ENCODE data around the gene NECTIN1. TPM values are rescaled to one million over a fixed set of nuclear protein-coding genes. Genes with fewer than 3 reads are reported as not detected.

NECTIN1 gene
- total RNA-seq, 1 donor from 2014 or later, result 45.3 TPM

DNA sequence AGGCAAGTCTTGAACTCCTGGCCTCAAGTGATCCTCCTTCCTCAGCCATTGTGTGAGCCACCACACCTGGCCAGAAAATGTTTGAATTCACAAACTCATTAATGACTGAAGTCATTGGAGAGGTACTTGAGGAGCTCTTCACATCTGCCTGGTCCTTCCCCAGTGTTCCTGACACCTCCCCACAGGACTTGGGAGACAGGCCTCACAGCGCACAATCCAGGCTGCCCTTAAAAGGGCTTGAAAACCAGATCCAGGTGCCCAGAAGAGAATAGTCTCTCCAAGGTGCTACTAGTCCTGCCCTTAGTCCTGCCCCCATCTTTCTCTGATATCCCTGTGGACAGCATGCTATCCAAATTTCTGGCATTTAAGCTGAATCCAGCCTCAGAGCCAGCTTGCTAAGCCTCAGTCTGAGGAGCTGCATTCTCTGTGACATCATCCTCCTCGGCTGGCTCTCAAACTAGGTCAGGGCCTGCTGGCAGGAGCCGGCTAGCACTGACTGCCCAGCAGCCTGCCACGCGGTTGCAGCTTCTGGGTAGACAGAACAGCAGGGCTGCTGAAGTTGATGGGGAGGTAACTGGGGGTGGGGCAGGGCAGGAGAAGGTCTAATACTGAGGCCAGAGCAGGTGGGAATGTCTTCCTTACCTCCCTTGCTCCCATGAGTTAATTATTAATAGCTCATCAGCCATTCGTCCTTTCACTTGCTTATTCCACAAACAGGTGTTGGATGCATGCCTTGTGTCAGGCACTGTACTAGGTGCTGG is 35.3 kb upstream of the NECTIN1 start:
- H3K27ac Mint-ChIP-seq, result no peak overlapping the region
- no peaks in the 10 kb centered on the region for H3K36me3 Mint-ChIP-seq
- H3K4me3 Mint-ChIP-seq, result no peak overlapping the region
- no peak for DNase-seq (ENCODE audit: low spot score in 2 of 2, unreplicated experiment in 2 of 2)
- H3K27me3 Mint-ChIP-seq (ENCODE audit: low read depth), result peaks cover 19% of the 10 kb centered on the region
- TF ChIP-seq, protein P1, sequence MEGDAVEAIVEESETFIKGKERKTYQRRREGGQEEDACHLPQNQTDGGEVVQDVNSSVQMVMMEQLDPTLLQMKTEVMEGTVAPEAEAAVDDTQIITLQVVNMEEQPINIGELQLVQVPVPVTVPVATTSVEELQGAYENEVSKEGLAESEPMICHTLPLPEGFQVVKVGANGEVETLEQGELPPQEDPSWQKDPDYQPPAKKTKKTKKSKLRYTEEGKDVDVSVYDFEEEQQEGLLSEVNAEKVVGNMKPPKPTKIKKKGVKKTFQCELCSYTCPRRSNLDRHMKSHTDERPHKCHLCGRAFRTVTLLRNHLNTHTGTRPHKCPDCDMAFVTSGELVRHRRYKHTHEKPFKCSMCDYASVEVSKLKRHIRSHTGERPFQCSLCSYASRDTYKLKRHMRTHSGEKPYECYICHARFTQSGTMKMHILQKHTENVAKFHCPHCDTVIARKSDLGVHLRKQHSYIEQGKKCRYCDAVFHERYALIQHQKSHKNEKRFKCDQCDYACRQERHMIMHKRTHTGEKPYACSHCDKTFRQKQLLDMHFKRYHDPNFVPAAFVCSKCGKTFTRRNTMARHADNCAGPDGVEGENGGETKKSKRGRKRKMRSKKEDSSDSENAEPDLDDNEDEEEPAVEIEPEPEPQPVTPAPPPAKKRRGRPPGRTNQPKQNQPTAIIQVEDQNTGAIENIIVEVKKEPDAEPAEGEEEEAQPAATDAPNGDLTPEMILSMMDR (IDR thresholded peaks at IDR 0.05; ENCODE audit: unreplicated experiment), result no peak
- peaks cover 14% of the 10 kb centered on the region for H3K9me3 Mint-ChIP-seq
- H3K4me1 Mint-ChIP-seq, result no peaks in the 10 kb centered on the region

DNA sequence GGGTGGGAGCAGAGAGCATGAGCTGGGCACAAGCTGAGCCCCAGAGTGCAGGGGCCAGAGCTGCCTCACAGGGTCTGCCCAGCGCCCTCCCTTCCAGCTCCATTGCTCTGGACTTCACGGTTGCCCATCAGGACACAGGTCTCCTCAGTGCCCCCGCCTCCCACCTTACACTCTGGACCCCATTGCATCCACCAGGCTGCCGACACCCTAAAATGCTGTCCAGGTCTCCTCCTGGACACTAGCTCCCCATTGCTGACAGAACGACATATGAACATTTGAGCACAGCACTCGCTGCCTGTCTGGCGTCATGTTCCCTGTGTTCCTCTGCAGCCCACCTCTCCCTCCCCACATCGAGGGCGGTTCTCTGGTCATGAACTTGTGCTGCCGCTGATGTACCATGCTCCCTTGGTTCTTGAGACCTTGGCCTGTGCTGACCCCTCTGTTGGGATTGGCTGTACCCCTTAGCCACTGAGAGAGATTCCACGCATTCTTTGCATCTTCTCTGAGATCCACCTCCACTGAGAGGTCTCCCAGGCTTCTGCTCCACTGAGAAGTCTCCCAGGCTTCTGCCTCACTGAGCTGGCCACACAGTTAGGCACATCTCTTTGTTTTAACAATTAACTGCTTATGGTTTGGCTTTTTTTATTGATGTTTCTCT is 34.2 kb upstream of the NECTIN1 start:
- no peak overlapping the region for H3K4me3 Mint-ChIP-seq
- H3K27ac Mint-ChIP-seq, result no peak overlapping the region
- TF ChIP-seq, protein P1 (IDR thresholded peaks at IDR 0.05; ENCODE audit: unreplicated experiment), result no peak
- H3K9me3 Mint-ChIP-seq, result peaks cover 14% of the 10 kb centered on the region
- no peaks in the 10 kb centered on the region for H3K4me1 Mint-ChIP-seq
- H3K36me3 Mint-ChIP-seq, result no peaks in the 10 kb centered on the region
- peaks cover 14% of the 10 kb centered on the region for H3K27me3 Mint-ChIP-seq (ENCODE audit: low read depth)
- no peak for DNase-seq (ENCODE audit: low spot score in 2 of 2, unreplicated experiment in 2 of 2)

DNA sequence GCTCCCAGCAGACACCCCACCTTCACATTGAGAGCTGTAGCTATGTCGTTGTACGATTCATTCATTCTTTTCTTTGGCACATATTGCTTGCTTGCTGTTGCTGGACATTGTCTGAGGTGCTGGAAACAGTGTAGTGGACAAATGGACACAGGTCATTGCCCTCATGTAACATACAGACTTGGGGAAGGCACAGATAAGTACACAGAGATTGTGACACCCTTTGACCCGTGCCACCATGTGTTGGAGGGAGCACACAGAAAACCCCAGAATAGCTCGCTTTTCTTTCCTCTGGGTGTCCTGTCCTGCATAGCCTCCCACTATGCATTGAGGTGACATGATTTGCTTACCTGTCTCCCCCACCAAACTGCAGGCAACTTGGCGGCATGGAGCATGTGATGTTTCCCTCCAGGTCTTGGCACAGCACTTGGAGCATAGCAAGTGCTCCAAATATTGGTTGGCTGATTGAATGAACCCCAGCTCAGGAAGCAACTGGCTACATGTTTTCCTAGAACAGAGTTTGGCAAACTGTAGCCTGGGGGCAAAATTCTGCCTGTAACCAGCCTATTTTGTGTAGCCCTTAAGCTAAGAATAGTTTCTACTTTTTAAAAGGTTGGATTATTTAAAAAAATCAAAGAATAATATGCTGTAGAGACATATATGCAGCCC is 30.9 kb upstream of the NECTIN1 start:
- no peaks in the 10 kb centered on the region for H3K36me3 Mint-ChIP-seq
- H3K27me3 Mint-ChIP-seq (ENCODE audit: low read depth), result no peaks in the 10 kb centered on the region
- no peaks in the 10 kb centered on the region for H3K9me3 Mint-ChIP-seq
- DNase-seq (ENCODE audit: low spot score in 2 of 2, unreplicated experiment in 2 of 2), result no peak
- H3K4me1 Mint-ChIP-seq, result no peaks in the 10 kb centered on the region
- TF ChIP-seq, protein P1 (IDR thresholded peaks at IDR 0.05; ENCODE audit: unreplicated experiment), result no peak
- no peak overlapping the region for H3K27ac Mint-ChIP-seq
- H3K4me3 Mint-ChIP-seq, result no peak overlapping the region

DNA sequence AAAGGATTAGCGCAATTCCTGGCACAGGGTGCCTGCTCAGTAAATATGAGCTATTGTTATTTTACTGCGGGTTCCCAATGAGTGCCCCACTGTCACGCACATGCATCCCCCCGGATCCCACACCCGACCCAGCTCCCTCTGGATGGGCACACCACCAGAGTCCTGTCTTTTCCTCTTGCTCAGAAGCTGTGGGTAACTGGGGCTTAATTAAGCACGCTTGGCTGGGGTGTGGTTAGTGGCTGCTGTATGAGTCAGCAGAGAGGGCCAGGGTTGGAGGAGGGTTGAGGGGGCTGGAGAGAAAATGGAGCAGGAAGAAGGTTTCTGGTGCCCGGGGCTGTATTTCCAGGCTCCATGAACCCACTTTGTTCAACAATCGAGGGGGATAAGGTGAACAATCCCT is 30.3 kb upstream of the NECTIN1 start:
- TF ChIP-seq, protein P1 (IDR thresholded peaks at IDR 0.05; ENCODE audit: unreplicated experiment), result no peak
- no peak for DNase-seq (ENCODE audit: low spot score in 2 of 2, unreplicated experiment in 2 of 2)

DNA sequence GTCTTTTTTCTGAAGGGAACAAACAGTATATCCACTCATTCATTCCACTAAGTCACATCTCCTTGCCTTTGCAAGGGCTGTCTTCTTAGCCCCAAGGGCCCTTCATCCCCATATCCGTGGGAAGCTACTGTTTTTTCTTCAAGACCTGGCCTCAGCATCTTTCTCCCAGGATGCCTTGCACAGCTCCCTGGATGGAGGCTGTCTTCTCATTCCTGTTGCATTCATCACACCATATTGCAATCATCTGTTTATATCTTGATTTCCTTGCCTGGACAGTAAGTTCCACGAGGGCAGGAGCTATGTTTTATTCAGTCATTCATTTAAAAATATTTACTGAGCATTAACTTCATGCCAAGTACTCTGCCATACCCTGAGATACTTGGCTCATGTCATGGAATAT is 29.3 kb upstream of the NECTIN1 start:
- Mint-ChIP-seq H3K4me1 (no peaks in the 10 kb centered on the region), H3K9me3 (no peaks in the 10 kb centered on the region), H3K4me3 (no peak overlapping the region), H3K36me3 (no peaks in the 10 kb centered on the region), H3K27me3 (ENCODE audit: low read depth) (no peaks in the 10 kb centered on the region), H3K27ac (no peak overlapping the region)
- TF ChIP-seq, protein P1 (IDR thresholded peaks at IDR 0.05; ENCODE audit: unreplicated experiment), result no peak
- no peak for DNase-seq (ENCODE audit: low spot score in 2 of 2, unreplicated experiment in 2 of 2)

More for the DNA sequence above, 30.3 kb upstream of the NECTIN1 start:
- Mint-ChIP-seq H3K27me3 (ENCODE audit: low read depth) (no peaks in the 10 kb centered on the region), H3K9me3 (no peaks in the 10 kb centered on the region), H3K4me3 (no peak overlapping the region), H3K4me1 (no peaks in the 10 kb centered on the region), H3K27ac (no peak overlapping the region), H3K36me3 (no peaks in the 10 kb centered on the region)
